K562 (cell line): Measurements from ENCODE around the gene TRDN.

ENCODE experiments used
- GTF2F1 ChIP-seq: IDR thresholded peaks from 2 replicates; pipeline ENCODE4 v1.6.1; 2011; ENCODE audit warnings: low read depth, low read length, improper control_type of control experiment
- PKNOX1 ChIP-seq: fragments of 450-650 bp; IDR thresholded peaks from 2 replicates; pipeline ENCODE4 v1.6.1; 2016
- POLR2A ChIP-seq: fragments of 450-650 bp; conservative IDR thresholded peaks from 2 replicates; pipeline ENCODE4 v1.6.1; 2016
- POLR2AphosphoS5 ChIP-seq: IDR thresholded peaks from 2 replicates; pipeline ENCODE4 v1.6.1; 2011; ENCODE audit warnings: mild to moderate bottlenecking, low read depth, low read length, moderate library complexity; ENCODE audit not compliant: control insufficient read depth, insufficient read depth
- REST ChIP-seq, 2 experiments: fragments of 450-650 bp; formaldehyde crosslinking in 1 of 2; IDR thresholded peaks; 2 replicates each; pipeline versions ENCODE4 v1.4.0 to v1.6.1; 2014 to 2020; ENCODE audit warnings: mild to moderate bottlenecking in 2 of 2, borderline replicate concordance in 1 of 2, low read depth in 1 of 2
- TAF1 ChIP-seq: IDR thresholded peaks from 2 replicates; pipeline ENCODE4 v1.6.1; 2011; ENCODE audit warnings: mild to moderate bottlenecking, low read length, moderate library complexity; ENCODE audit not compliant: insufficient read depth, control insufficient read depth, severe bottlenecking; ENCODE audit errors: extremely low read depth
- ZNF639 ChIP-seq, 2 experiments: fragments of 200-800 bp in 1 of 2; sonication (Bioruptor generic) in 1 of 2; sonication (generic) in 1 of 2; formaldehyde crosslinking in 1 of 2; IDR thresholded peaks in 1 of 2; conservative IDR thresholded peaks in 1 of 2; 2 replicates each; pipeline versions ENCODE4 v1.5.0 to v1.6.1; 2016 to 2020; ENCODE audit warnings: missing compliant biosample characterization in 1 of 2, missing genetic modification characterization in 1 of 2, missing genetic modification reagents in 1 of 2

GRCh38 chr6:123189816-123190215, 446.9 kb downstream of the TRDN start:
- TF ChIP-seq REST (IDR thresholded peaks at IDR 0.05; ENCODE audit: borderline replicate concordance) (no peak), REST (CRISPR knock-in tag; IDR thresholded peaks at IDR 0.05; ENCODE audit: low read depth) (no peak), GTF2F1 (no peak), ZNF639 (CRISPR knock-in tag; conservative IDR thresholded peaks at IDR 0.05 in 1 of 2, IDR thresholded peaks at IDR 0.05 in 1 of 2) (no peak), POLR2A (no peak), PKNOX1 (no peak), POLR2AphosphoS5 (no peak), TAF1 (no peak)
